GM12878 (cell line): ENCODE data around the gene NFYA.
A peak's percentile ranks its signal among the peaks of the same experiment; 100 is the strongest.

Experiments used
- CTCF ChIP-seq, 3 experiments: IDR thresholded peaks in 2 of 3; conservative IDR thresholded peaks in 1 of 3; 2 replicates each; pipeline ENCODE4 v1.5.1; 2011; ENCODE audit warnings: low read depth in 3 of 3, low read length in 3 of 3, mild to moderate bottlenecking in 3 of 3, control low read depth in 2 of 3, moderate library complexity in 2 of 3, inconsistent platforms in 1 of 3, mixed read lengths in 1 of 3; ENCODE audit not compliant: control insufficient read depth in 2 of 3, insufficient read depth in 1 of 3; ENCODE audit errors: extremely low read depth in 1 of 3
- IRF5 ChIP-seq: fragments of 450-650 bp; IDR thresholded peaks from 2 replicates; pipeline ENCODE4 v1.6.1; 2017; ENCODE audit warnings: borderline replicate concordance
- JUND ChIP-seq: IDR thresholded peaks from 2 replicates; pipeline ENCODE4 v1.6.1; 2012; ENCODE audit warnings: low read depth, mild to moderate bottlenecking, low read length, improper control_type of control experiment, moderate library complexity

GRCh38 chr6:41027799-41028560 is 44.8 kb upstream of the NFYA start:
- TF ChIP-seq IRF5 = no peak
- TF ChIP-seq JUND = no peak
- TF ChIP-seq CTCF (IDR thresholded peaks at IDR 0.05 in 2 of 3, conservative IDR thresholded peaks at IDR 0.05 in 1 of 3; ENCODE audit: control insufficient read depth in 2 of 3, extremely low read depth in 1 of 3, insufficient read depth in 1 of 3, low read depth in 3 of 3, low read length in 3 of 3) = peak; percentile 96 to 99 (median 98); a peak in 5 of 6 replicates
